NCI-H510A treated with DMSO at 0.1 percent for 48 hours (cell line): ENCODE data around the gene HSPE1.
"Not testable (repeated sequence)": the region's sequence is repeated elsewhere in the genome, so short reads cannot be mapped to it uniquely, and the experiment has no call there.

Experiments
- DNase-seq: peaks from one replicate; lab custom pipeline; 2025; lab: John Stamatoyannopoulos, UW

The HSPE1 gene

GRCh38 chr2:197499594-197500502 is at the start of gene HSPE1, which contains the start of gene HSPD1:
Gene HSPE1 (plus strand): TSS chr2:197500379. CDS start chr2:197500437, 58 bp downstream.
Gene HSPD1 (minus strand): TSS chr2:197499840. CDS start chr2:197498848, 992 bp downstream.
- peak; percentile 98 for DNase-seq

- no peak for DNase-seq
These were observed 49.7 kb upstream of the HSPE1 start for GRCh38 chr2:197450465-197450864.

DNA sequence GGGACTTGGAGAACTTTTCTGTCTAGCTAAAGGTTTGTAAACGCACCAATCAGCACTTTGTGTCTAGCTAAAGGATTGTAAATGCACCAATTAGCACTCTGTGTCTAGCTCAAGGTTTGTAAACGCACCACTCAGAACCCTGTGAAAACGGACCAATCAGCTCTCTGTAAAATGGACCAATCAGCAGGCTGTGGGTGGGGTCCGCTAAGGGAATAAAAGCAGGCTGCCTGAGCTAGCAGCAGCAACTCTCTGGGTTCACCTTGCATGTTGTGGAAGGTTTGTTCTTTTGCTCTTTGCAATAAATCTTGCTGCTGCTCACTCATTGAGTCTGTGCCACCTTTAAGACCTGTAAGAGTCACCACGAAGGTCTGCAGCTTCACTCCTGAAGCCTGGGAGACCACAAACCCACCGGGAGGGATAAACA is 49.2 kb upstream of the HSPE1 start:
- DNase-seq, result not testable (repeated sequence)

DNA sequence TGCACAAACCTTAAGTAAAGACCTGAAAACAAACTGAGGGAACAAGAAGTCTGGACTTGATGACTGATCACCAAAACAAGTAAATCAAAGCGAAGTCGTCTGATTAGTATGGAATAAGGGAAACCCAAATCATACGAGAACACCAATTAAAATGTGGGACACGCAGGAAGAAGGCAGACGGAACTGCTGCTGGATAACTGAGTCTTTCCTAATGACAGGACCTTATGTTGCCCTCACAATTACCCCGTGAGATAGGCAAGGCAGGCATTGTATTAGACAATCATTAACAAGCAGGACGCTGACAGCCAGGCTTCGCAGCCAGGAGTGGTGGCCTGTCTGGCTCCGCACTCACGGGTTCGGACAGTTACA is 47.4 kb upstream of the HSPE1 start:
- DNase-seq, result no peak

DNA sequence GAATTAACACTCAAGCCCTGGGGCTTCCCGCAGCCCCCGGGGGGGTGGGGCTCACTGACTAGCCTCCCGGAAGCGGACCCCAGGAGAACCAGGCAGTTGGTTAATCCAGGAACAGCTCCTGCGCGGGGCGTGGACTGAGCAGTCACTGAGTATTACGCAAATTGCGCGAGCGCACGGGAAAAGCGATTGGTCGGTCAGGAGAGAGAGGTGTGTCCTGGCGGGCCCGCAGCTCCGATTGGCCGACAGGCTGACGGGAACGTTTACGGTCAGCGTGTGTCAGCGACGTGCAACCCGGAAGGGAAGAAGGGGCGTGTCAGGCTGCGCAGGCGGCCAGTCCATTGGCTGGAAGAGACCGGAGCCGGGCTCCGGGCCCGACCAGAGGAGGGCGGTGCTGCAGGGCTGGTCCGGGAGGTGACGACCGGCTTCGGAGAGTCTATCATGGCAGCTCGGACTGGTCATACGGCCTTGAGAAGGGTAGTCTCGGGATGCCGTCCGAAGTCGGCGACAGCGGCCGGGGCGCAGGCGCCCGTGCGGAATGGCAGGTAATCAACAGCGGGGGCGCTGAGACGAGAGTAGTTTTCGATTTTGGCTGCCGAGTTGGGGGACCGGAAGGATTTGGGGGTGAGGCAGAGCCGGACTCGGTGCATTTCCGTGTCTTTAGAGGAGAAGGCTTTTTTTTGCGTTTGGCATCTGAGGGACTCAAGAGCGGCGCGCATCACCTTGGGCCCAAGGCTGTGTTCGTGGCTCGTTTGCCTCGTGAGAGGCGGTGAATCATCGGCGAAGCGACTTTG is 46.9 kb upstream of the HSPE1 start, which contains the start of gene COQ10B:
Gene COQ10B (plus strand): TSS at position 430 of the 791 bp plus-strand sequence. CDS start 9 bp downstream, at position 439.
- DNase-seq, result peak; percentile 98

DNA sequence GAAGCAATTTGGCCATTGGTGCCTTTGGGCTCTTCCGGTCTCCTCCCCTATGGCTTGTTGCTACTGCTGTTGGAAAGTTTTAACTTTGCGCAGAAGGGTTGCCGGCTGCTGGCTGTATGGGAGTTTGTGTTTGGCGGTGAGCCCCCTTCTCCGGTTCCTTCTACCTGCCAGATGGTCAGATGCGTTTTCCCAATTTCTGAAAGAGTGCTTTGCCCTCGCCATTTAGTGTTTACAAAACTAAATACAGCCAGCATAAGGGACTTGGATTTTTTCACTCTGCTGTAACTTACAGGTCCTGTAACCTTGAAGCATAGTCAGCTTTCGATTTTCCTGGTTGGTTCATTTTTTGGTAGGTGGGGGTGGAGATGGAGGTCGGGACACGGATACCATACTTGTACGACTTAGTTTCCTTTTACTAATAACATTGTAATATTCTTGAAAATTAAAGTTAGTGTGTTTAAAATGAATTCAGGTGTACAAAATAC is 46.2 kb upstream of the HSPE1 start:
- no peak for DNase-seq

- DNase-seq, result no peak
These were observed 45.3 kb upstream of the HSPE1 start for GRCh38 chr2:197454923-197455322.

DNA sequence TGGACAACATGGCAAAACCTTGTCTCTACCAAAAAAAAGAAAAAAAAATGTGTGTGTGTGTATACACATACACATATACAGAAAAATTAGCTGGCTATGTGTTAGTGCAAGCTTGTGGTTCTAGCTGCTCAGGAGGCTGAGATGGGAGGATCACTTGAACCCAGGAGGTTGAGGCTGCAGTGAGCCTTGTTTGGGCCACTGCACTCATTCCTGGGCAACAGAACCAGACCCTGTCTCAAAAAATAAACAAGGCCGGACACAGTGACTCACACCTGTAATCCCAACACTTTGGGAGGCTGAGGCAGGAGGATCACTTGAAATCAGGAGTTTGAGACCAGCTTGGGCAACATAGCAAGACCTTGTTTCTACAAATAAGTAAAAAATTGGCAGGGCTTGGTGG is 44.8 kb upstream of the HSPE1 start:
- DNase-seq, result no peak

DNA sequence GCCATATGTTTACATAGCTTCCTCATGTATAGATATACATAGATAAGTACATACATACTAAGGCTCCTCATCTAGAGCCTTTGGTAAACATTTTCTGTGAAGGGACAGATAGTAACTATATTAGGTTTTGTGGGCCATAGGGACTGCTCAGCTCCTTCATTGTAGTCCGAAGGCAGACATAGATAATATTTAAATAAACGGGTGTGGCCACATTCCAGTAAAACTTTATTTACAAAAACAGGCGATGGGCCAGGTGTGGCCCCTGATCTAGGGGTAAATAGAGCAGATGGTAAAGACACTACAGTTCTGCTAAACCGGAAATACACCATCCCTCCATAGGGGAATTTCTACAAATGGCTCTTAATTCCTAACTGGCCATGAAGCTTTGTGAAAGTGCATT is 39.5 kb upstream of the HSPE1 start:
- DNase-seq, result no peak

GRCh38 chr2:197461057-197461456 is 39.1 kb upstream of the HSPE1 start:
- no peak for DNase-seq

DNA sequence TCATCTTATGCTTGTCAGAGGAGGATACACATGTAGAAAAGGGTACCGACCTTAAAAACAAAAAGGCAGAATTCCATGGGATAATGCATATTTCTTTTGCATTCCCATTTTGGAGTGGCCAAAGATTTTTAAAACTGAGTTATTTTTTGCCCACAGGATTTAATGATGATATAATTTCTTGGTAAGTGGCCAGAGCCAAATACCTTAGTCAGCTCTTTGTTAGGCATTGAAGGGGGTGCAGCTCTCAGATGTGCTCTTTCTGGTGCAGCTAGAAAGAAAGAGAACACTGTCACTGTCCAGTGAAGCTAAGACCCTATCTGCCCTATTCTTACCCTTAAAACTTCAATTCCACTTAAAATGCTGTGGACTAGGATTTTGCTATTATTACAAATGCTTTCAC is 36.0 kb upstream of the HSPE1 start:
- no peak for DNase-seq

DNA sequence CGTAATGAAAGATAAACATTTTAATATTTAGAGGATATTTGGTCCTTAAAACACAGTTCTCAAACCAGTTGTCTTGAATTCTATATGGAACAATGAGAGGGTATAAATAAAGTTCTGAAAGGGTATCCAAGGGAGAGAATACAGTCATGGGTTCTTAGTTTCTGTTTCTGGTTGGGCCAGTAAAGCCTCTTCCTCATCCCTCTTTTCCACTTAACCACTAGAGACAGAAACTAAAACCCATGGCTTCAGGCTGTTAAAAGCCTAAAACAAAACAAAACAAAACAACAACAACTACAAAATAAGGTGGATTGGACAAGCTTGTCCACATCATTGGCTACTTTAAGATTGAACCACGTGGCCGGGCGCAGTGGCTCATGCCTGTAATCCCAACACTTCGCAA is 28.0 kb upstream of the HSPE1 start:
- no peak for DNase-seq

DNA sequence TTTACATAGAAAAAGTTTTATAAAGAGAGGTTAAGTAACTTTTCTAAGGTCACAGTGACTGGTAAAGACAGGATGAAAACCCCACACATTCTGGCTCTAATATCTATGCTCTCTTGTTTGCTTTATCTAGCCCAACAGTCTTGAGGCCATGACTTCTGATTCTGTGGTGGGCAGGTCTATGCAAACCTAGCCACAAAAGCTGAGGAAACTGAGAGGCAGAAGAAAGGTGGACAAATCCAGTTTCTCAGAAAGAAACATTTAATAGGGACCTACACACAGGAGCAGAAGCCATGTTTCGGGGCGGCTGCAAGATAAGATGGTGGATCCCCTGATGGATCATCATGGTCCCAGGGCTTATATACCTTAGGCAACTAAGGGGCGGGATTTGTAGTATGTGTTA is 22.4 kb upstream of the HSPE1 start:
- no peak for DNase-seq

- no peak for DNase-seq
These were observed 19.8 kb upstream of the HSPE1 start for GRCh38 chr2:197480165-197481036.

DNA sequence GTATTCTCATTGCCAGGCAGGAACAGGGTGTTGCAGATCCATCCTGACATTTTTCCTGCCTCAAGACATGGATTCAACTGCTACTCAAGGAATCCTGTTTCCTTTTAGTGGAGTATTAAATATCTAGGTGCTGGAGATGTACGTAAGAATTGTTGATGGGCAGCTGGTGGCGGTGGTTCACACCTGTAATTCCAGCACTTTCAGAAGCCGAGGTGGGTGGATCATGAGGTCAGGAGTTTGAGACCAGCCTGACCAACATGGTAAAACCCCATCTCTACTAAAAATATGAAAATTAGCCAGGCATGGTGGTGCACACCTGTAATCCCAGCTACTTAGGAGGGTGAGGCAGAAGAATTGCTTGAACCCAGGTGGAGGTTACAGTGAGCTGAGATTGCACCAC is 15.9 kb upstream of the HSPE1 start:
- DNase-seq, result not testable (repeated sequence)

DNA sequence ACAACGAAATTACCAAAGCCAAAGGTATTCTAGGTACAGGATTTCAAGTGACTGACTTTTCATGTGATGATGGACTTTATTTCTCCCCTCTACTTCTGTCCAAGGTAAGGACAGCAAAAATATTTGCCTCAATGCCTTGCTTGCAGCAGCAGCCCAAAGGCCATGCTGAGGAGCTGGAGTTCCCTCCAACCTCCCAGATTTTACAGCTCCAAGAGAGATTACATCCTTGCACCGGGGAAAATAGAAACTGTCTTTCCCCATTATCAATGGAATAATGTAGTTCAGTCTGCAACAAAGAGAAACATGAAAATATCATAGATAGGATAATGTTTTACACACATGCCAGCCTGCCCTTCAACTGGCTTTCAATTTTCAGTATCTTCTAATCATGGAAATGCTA is 14.0 kb upstream of the HSPE1 start:
- no peak for DNase-seq

DNA sequence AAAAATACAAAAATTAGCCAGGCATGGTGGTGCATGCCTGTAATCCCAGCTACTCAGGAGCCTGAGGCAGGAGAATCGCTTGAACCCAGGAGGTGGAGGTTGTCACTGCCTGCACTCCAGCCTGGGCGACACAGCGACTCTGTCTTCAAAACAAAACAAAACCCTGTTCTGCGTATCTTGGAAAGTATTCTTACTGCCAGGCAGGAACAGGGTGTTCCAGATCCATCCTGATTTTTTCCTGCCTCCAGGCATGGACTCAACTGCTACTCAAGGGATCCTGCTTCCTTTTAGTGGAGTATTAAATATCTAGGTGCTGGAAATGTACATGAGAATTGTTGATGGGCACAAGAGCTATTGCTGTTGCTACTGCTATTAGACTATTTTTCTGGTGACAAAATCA is 12.8 kb upstream of the HSPE1 start:
- DNase-seq, result no peak

GRCh38 chr2:197495433-197496134 is 4.6 kb upstream of the HSPE1 start:
- DNase-seq, result no peak

GRCh38 chr2:197496695-197497094 is 3.5 kb upstream of the HSPE1 start:
- DNase-seq, result no peak

DNA sequence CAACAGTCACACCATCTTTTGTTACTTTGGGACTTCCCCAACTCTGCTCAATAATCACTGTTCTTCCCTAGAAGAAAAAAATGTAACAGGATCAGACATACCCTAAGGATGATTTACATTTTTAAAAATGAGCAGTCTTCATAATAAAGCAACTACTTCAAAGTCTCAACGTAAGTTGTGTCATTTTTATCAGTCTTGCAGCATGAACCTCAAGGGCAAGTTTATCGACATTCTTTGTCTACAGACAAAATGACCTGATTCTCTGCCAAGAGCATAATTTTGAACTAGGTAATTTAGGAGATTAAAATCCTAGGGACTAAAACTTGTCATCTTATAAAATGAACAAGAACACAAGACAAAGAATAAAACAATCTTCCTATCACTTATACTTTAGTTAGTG is 2.9 kb upstream of the HSPE1 start:
- DNase-seq, result no peak
